ENCODE results near the gene NFIA. TPM values are rescaled to one million over a fixed set of nuclear protein-coding genes. Genes with fewer than 3 reads are reported as not detected.

The NFIA gene
- total RNA-seq, 1 donor from 2014 or later = 0.20 TPM

DNA sequence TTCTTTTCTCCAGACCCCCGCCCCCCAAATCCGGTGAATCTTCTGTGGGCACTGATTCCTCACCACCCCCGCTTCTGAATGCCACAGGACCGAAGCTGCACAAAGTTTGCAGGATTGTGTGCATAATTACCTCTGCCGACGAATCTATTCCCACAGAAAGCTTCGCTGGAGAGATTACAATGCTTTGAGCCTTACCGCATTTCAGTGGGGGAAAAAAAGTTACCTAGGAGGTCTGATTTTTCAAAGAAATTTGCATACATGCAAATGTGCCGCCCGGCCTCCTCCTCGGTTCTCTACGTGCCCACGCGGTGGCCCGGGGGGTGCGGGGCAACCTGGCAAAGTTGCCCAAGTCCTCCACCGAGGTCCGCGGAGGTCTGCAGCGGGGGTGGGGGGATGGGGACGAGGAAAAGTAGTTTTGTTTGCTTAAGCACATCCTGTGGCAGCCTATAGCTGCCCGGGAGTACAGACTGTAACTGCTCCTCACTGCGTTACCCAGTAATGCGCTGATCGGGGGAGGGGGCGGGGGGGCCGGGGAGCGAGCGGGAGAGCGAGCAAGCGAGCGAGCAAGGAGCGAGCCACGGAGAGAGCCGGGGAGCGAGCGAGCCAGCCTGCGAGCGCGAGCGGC lies 563 bp upstream of the NFIA start:
- intact Hi-C loops (cut with micrococcal nuclease) = loop anchor here (5.0 to 10.0 kb wide), 2 partner anchors 39 to 1267 kb away; partner anchors contain the start of gene HOOK1

DNA sequence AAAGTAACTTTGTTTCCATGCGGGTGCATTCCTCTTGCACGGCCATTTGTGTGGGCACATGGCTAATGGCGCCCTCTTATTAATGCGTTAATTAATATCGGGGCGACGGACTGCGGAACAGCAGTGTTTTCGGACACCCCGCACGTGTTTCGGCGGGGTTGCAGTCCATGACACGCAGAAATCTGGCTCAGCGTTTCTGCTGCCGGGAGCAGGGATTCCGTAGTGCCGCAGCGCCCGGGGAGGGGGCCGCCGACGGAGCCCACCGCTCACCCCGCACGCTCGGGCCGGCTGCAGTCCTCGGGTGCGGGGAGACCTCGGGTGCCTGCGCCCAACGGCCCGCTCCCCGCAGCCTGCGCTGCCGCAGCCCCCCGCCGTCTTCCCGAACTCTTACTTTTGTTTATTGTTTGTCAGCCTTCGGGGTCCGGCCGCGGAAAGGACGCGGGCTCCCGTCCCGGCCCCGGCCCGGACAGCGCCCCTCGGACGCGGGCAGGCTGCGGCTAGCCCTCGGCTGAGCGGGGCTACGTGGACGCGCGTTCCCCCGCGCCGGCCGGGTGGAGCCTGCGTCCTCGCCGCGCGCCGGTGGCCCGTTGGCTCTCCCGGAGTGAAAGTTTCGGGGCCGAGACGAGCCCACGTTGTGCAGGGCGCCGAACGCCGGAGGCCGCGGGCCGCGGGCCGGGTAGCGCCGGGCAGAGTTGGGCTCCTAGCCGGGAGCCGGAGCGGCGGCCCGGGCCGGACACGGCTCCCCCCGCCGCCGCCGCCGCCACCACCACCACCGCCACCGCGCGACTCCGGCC lies 849 bp downstream of the NFIA start:
- intact Hi-C loops (cut with micrococcal nuclease) = loop anchor here (5.0 to 10.0 kb wide), 2 partner anchors 41 to 1268 kb away; partner anchors contain the start of gene HOOK1

DNA sequence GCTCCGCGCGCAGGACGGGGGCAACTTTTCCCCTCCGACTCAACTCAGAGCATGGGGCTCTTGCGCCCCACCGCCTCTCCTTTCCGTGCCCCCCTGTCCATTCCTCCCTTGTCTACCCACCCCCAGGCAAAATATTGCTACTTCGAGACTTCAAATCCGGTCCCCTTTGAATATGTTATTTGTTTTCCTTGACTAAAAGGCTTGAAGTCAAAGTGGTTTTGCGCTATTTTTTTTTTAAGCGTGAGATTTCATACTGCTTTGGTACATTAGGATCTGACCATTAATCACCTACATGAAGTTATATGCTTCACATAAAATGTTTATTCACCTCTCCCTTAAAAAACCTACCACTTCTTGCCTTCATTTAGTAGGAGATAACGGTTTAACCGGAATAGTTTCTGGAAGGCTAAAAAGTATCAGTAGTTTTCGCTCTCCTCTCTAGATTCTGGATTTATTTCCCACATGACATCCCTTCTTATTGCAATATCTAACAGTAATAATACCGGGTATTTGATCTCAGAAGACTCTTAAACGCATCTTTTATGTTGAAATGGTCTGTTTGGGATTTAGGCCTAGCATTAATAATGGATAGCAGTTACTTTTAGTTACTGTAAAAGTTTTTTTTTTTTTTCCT lies 1.6 kb downstream of the NFIA start:
- intact Hi-C loops (cut with micrococcal nuclease) = loop anchor here (5.0 to 10.0 kb wide), 2 partner anchors 42 to 1269 kb away; partner anchors contain the start of gene HOOK1

DNA sequence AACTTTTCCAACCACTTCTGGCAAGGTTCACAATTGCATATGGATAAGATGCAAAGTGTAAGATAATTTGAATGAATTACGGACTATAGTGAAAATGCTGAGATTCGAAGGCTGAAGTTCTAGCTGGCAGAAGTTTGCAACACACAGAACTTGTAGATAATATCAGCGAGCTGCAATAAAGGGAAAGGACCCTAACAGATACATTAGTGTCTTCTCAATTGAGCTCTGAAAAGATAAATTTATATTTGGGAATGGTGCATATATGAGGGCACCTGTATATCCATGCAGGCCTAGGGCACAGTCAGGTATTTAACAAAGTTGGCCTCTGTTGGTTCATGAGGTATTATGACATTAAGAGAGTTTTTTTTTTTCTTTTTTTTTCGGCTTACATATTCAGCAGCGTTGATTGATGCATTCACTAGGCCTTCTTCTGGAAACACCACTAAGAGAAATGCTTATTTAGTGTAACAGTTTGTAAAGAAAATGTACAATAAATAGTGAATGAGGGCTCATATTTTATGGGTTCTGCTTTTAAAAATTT lies 2.2 kb downstream of the NFIA start:
- intact Hi-C loops (cut with micrococcal nuclease) = loop anchor here (5.0 to 10.0 kb wide), 2 partner anchors 42 to 1270 kb away; partner anchors contain the start of gene HOOK1

DNA sequence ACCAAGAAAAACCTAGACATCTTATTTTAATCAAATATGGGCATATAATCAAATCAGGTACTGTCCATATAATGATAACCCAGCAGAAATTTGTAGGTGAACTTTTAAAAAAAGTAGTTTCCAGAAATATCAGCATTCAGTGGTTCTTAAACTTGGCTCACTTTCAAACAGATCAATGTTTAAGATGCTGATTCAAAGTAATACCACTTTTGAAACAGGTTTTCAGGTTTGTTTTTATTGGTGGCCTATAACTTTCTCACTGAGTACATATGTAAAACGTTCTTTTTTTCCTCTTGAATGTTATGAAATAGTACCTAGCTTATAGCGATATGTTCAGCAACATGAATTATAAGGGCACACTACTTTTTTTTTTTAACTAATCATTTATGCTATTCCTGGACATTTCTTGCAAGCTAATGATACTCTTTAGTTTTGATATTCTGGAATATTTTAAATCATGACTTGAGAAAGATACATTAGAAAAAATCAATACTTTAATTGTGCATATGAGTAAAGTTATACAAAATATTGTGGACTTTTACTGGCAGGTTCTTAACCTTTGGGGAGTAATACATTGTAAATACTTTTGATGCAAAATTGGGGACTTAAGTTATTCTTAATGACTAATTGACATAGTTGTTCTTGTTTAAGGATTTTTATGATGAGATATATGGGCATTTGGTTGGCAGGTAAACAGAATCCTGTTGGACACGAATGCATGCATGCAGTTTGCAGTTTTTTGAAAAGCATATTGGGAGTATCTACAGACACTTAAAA lies 3.0 kb downstream of the NFIA start:
- intact Hi-C loops (cut with micrococcal nuclease) = loop anchor here (10.0 kb wide), 1 partner anchor 1271 kb away; the partner anchor contains the start of gene HOOK1

DNA sequence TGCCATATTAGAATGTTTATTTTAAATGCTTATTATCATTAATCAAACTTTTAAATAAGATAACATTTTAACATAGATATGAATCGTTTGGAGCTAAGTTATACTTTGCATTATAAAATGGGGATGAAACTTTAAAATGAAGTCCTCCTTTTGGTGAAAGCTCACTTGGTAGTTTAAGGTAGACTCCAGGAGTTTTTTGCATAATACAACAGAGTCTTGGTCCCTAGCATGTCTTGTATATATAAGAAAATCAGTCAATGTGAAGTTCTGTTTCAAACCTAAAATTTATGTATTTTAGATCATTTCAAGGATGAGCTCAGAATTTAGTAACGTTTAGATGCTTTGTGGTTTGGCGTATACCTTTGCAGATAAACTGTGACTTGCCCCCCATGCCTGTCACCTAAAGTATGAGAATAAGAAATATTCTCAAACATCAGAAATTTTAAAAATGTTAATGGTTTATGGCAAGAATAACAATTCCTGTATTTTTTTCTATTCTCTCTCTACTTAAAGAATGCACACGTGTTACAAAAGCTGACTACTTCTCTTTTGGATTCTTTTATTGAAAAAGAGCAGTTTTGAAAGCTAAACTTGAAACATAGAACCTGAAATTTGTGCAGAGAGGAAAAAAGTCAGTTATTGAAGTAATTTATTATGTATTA lies 3.8 kb downstream of the NFIA start:
- intact Hi-C loops (cut with micrococcal nuclease) = loop anchor here (10.0 kb wide), 1 partner anchor 1271 kb away; the partner anchor contains the start of gene HOOK1

DNA sequence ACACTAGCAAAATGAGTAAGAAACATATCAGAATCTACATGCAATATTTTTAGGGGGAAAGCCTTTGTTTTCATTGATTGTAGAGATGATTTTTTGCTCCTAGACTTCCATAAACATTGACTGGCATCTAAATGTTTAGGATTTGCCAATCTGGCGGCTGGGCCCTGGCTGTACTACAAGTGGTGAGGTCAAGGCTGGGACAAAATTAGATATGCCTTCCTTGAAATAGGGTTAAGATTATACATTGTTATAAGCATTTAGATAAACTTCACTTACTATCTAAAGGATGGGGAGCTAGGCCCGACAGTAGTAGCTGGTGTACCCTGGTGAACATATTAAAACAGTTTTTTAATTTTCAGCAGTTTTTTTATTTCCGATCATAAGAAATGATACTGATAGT lies 5.2 kb downstream of the NFIA start:
- intact Hi-C loops (cut with micrococcal nuclease) = loop anchor here (10.0 kb wide), 1 partner anchor 1273 kb away; the partner anchor contains the start of gene HOOK1

DNA sequence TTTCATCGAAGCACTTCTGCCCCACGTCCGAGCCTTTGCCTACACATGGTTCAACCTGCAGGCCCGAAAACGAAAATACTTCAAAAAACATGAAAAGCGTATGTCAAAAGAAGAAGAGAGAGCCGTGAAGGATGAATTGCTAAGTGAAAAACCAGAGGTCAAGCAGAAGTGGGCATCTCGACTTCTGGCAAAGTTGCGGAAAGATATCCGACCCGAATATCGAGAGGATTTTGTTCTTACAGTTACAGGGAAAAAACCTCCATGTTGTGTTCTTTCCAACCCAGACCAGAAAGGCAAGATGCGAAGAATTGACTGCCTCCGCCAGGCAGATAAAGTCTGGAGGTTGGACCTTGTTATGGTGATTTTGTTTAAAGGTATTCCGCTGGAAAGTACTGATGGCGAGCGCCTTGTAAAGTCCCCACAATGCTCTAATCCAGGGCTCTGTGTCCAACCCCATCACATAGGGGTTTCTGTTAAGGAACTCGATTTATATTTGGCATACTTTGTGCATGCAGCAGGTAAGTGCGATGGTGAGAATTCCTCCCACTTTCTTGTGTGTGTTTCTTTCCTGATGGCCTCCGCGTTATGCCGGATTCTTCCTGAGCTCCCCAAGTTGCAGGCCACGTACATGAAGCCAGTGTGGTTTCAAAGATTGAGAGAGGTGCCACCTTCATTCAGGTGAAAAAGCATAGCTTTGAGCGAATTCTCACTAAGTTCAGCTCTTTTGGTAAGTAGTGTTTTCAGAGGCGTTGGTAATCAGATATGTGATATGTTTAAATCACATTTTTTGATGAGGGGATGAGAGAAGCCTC lies 6.0 kb downstream of the NFIA start:
- intact Hi-C loops (cut with micrococcal nuclease) = loop anchor here (10.0 kb wide), 1 partner anchor 1274 kb away; the partner anchor contains the start of gene HOOK1

DNA sequence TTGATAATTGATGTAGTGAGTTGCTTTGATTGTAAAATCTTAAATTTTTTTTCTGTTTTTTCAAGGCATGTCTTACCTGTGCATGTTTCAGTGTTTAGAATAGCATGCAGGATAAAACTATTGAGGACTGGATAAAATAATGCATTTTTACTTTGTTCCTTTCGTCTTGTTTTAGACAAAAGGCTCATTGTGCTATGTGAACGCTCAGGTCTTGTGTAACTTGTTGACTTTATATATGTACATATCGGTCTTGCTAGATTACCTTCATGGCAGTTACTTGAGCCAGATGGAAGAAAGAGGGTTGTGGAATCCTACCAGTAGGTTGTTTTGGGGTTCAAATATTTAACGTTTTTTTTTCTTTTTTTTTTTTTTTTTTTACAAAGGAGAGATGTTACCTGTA lies 7.0 kb downstream of the NFIA start:
- intact Hi-C loops (cut with micrococcal nuclease) = loop anchor here (10.0 kb wide), 1 partner anchor 1275 kb away; the partner anchor contains the start of gene HOOK1

DNA sequence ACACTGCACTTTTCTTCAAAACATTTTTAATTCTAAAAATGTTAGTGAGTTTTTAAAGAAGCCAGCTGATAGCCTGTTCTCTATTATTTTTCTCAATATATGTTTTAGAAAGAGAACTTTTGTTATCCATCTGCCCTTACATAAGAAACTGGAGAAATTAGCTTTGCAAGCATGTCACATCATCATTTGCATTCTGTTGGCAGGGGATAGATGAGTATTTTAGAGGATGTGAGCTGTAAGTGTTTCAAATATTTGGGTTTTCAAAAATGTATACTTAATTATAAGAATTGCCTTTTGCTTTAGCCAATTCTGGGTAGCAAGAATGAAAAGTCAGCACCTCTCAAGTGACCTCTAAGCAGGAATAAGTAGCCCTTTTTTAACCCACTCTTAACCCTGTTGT lies 7.4 kb downstream of the NFIA start:
- intact Hi-C loops (cut with micrococcal nuclease) = loop anchor here (10.0 kb wide), 1 partner anchor 1275 kb away; the partner anchor contains the start of gene HOOK1

DNA sequence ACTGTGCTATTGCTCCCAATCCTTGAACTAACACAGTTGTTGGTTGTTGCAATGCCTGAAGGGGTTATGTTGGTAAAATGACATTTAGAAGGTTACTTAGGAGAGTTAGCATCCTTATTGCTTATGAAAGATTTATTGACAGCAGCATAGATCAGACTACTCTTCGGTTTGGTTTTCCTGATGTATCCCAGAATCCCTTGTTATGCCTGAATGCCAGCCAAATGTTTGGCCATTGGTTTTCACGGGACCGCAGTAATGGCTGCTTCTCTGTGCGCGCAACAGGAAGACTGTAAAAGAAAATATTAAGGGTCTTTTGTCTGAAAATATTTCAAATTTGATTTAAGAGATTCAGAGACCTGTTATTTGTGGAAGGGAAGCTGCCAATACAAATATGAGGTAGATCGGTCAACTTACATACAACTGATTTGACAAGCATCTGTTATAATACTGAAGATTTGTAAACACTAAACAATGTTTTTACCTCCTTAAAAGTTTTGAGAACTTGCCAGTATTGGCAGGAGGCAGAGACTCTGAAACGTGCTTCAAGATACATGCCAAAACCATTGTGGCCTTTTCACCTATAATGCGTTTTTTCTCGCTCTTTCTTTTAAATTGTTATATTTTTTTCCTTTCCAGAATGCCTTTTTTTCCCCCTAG lies 8.3 kb downstream of the NFIA start:
- intact Hi-C loops (cut with micrococcal nuclease) = no loop called here

DNA sequence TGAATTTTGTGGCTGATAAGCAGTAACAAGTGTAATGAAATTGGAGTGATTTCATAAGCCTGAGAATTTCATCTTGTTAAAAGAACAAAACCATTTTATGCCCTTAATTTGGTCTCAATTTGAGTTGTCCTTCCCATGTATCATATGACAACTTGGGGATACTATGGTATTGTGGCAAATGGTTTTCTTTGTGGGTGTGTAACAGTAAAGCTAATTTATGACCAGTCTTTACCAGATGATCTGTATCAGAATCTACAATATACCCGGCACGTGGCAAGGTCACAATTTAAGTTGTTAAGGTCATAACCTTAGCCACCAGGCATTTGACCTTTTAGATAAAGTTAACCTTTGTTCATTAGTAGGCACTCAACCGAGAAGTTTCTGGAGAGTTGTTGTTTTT lies 9.1 kb downstream of the NFIA start:
- intact Hi-C loops (cut with micrococcal nuclease) = no loop called here

DNA sequence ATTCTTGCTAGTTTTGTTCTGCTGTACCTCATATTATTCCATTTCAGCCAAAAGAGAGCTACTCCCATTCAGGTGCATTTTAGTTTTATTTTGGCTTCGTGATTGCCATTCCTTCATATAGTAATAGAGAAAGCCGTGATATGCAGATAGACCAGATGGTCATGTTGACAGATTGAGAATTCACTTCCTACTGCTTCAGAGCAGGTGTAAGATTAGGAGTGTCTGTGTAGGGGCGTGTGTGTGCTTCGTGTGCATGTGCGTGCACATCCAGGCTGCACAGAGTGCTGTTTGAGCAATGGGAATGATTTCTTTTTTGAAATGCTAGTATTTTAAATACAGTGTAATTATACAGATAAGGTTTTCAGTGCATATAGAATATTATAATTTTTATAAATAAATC lies 10.3 kb downstream of the NFIA start:
- intact Hi-C loops (cut with micrococcal nuclease) = no loop called here

DNA sequence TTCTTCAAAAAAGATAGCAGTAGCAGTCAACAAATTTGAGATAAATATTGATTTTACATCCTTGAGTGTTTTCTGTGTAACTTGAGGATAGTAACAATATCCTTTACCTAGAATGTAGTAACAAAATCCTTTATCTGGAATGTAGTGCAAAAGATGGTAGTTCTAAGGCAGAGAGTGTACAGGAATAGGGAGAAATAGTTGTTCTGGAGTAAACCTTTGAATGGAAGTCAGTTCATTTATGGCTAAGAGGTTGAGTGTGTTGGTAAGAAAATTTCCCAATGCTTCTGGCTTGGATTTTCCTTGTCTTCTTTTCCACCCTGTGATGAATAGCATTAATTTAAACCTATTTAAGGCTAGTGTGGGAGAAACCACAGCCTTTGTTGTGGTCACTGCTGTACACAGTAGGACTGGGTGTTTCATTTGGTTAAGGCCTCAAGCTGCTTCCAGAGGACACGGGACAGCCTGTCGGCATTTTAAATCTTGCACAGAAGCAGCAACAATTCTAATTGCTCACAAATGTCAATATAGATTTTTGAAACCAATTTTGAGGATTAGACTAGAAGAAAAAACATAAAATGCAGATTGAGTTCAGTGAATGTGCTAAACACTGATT lies 11.3 kb downstream of the NFIA start:
- intact Hi-C loops (cut with micrococcal nuclease) = no loop called here

DNA sequence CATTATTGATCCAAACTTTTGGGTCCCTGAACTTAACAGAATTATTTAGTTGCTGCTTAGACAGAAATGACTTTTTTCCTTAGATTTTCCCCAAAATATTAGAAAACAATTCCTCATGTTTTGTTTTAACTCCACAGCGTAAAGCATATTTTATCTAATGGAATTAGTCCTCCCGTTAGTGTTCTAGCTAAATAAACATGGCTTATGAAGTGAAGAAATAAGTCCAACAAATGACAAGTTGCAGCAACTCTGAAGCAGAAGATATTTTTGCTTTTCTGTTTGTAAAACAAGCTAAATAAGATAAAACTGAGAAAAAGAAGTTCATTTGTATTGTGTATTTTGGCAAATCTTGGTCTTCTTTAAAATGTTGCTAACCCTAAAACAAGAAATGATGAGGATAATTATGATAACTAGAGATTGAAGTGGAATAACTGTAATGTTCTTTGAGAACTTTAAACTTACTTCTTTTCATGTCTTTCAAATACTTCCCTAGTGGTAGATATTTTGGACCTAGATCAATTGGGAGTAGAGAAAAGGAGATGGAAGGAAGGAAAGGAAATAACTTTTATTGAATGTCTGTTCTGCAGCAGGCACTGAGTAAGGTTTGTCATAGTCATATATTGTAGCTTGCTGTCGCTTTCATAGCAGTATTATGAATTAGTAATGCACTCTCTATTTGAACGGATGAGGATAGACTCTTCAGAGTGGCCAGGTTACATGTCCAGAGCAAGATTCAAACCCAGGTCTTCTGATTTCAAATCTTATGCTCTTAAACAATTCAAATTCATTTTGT lies 12.5 kb downstream of the NFIA start:
- intact Hi-C loops (cut with micrococcal nuclease) = no loop called here

DNA sequence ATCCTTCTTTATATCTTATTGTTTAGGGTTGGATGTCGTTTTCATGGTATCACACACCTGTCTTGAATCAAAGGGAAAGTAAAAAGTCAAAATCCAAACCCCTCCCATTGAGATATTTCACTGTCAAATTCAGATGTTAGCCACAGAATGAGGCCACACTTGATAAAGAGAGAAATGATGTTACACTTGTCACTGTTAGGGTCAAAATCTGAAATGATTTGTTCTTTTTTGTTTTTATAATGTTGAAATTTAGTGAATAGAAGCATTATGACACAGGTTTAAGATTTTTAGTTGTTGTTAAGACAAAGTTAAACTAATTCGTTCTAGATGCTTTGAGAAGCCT lies 13.1 kb downstream of the NFIA start:
- intact Hi-C loops (cut with micrococcal nuclease) = no loop called here

DNA sequence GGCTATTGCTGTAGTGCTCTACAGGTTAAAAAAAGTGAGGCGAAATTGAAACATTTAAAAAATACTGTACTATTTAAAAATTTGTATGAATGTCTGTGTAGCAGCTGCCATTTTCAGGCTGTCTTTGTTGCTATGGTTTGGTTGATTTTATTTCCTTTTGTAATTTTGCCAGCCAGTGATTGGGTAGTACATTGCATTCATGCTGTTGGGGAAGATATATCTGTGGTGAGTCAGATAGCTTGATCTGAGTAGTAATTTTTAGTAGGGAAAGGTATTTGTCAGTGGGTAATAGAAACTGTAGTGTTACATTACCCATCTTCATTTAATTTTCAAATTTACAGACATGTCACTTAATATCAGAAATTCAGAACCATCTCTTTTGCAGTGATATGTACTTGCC lies 15.0 kb downstream of the NFIA start:
- intact Hi-C loops (cut with micrococcal nuclease) = no loop called here

DNA sequence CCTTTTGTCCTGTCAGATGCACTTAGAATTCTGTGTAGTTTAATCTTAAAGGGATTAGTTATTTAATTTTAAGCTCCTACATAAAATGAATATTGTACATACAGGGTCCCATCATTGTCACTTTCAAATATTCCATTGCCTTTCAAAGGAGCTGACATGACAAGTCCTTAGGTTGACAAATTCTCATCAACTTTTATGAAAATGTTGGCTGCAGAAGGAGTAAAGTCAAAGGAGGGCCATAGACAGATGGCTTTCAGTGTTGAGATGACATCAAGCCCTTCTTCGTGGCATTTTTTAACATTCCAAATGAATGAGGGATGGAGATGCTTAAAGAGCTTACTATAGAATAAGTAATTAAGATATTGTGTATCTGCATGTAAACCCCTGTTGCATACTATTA lies 15.4 kb downstream of the NFIA start:
- intact Hi-C loops (cut with micrococcal nuclease) = no loop called here
